ENCODE results near the gene CDADC1. TPM values are rescaled to one million over a fixed set of nuclear protein-coding genes. Genes with fewer than 3 reads are reported as not detected.

CDADC1 gene
- total and polyA plus RNA-seq, 2 of the 13 experiments (the other 11 are each of a cell fraction or from before 2014, with no cell fraction given) = 2.4 to 9.0 TPM

- FAIRE-seq (no peak), ATAC-seq (no peak), DNase-seq (ENCODE audit: low spot score) (no peak)
- no peak overlapping the region for H3K4me3 ChIP-seq (replicated peaks in 1 of 3; ENCODE audit: insufficient read depth in 1 of 3, low read depth in 2 of 3, low read length in 3 of 3)
- ChIA-PET CTCF (ENCODE audit: low intra/inter-chr PET ratio, low total read pairs) (no interaction called here), POLR2A (interaction anchor here (1.0 kb wide), 1 partner anchor 43 kb away, joined by 3 read pairs; no protein-coding TSS in a partner anchor)
- no peaks in the 10 kb centered on the region for H3K79me2 ChIP-seq (ENCODE audit: insufficient read depth, low read length)
- H3K36me3 ChIP-seq (replicated peaks in 1 of 2; ENCODE audit: control insufficient read depth in 1 of 2, insufficient read depth in 2 of 2, low read length in 2 of 2) = peaks cover 10 to 51% of the 10 kb centered on the region in 2 experiments
- BruUV-seq (replicated peaks) = no TSS peak
- no peaks in the 10 kb centered on the region for H4K20me1 ChIP-seq (ENCODE audit: insufficient read depth, low read length)
- WGBS (ENCODE audit: low lambda C conversion rate) = 96% methylated on average over 3 of the region's 3 CpGs
- in situ Hi-C loops (cut with HindIII; ENCODE audit: extremely low pct_ligation_motif_present, low pct_unique_long_range_greater_than_20kb) (no loop called here), intact Hi-C loops (cut with micrococcal nuclease; ENCODE audit: unreplicated experiment) (no loop called here)
- no peaks in the 10 kb centered on the region for H3K9me3 ChIP-seq (ENCODE audit: low read length)
- no peak overlapping the region for H3K9ac ChIP-seq (ENCODE audit: insufficient read depth, low read depth, low read length)
- no peak overlapping the region for H2AFZ ChIP-seq (ENCODE audit: low read length)
- H3K4me1 ChIP-seq (ENCODE audit: insufficient read depth, low read length) = no peaks in the 10 kb centered on the region
- H3K27ac ChIP-seq (ENCODE audit: extremely low read length, insufficient read depth, low read length) = no peak overlapping the region
- no peaks in the 10 kb centered on the region for H3K27me3 ChIP-seq (ENCODE audit: control insufficient read depth in 1 of 2, insufficient read depth in 2 of 2, low read length in 2 of 2)
- TF ChIP-seq HNRNPUL1 (IDR thresholded peaks at IDR 0.05; ENCODE audit: low read depth, low read length) (no peak), ELF3 (CRISPR knock-in tag; IDR thresholded peaks at IDR 0.05) (no peak)
- H3K4me2 ChIP-seq (ENCODE audit: low read depth, low read length) = no peak overlapping the region
Measured at GRCh38 chr13:49258089-49258796, 10.5 kb downstream of the CDADC1 start.

GRCh38 chr13:49259586-49259985 is 11.9 kb downstream of the CDADC1 start:
- POLR2A ChIA-PET = no interaction called here
- H3K4me3 ChIP-seq (replicated peaks in 1 of 3; ENCODE audit: insufficient read depth in 1 of 3, low read depth in 2 of 3, low read length in 3 of 3) = no peak overlapping the region
- no peaks in the 10 kb centered on the region for H4K20me1 ChIP-seq (ENCODE audit: insufficient read depth, low read length)
- WGBS (ENCODE audit: low lambda C conversion rate) = 91% methylated on average over 6 of the region's 6 CpGs
- no peaks in the 10 kb centered on the region for H3K9me3 ChIP-seq (ENCODE audit: low read length)
- H3K27ac ChIP-seq (ENCODE audit: extremely low read length, insufficient read depth, low read length) = no peak overlapping the region
- CTCF ChIA-PET (ENCODE audit: low intra/inter-chr PET ratio, low total read pairs) = no interaction called here
- H3K4me1 ChIP-seq (ENCODE audit: insufficient read depth, low read length) = no peaks in the 10 kb centered on the region
- no peaks in the 10 kb centered on the region for H3K27me3 ChIP-seq (ENCODE audit: control insufficient read depth in 1 of 2, insufficient read depth in 2 of 2, low read length in 2 of 2)
- no peak for FAIRE-seq
- no peak for ATAC-seq
- BruUV-seq (replicated peaks) = no TSS peak
- no peak overlapping the region for H3K9ac ChIP-seq (ENCODE audit: insufficient read depth, low read depth, low read length)
- intact Hi-C loops (cut with micrococcal nuclease; ENCODE audit: unreplicated experiment) (no loop called here), in situ Hi-C loops (cut with HindIII; ENCODE audit: extremely low pct_ligation_motif_present, low pct_unique_long_range_greater_than_20kb) (no loop called here)
- DNase-seq (ENCODE audit: low spot score) = no peak
- H3K4me2 ChIP-seq (ENCODE audit: low read depth, low read length) = no peak overlapping the region
- H3K79me2 ChIP-seq (ENCODE audit: insufficient read depth, low read length) = no peaks in the 10 kb centered on the region
- no peak overlapping the region for H2AFZ ChIP-seq (ENCODE audit: low read length)
- H3K36me3 ChIP-seq (replicated peaks in 1 of 2; ENCODE audit: control insufficient read depth in 1 of 2, insufficient read depth in 2 of 2, low read length in 2 of 2) = peaks cover 9 to 46% of the 10 kb centered on the region in 2 experiments
- TF ChIP-seq MIER2 (CRISPR knock-in tag; IDR thresholded peaks at IDR 0.05) (no peak), KLF15 (CRISPR knock-in tag; IDR thresholded peaks at IDR 0.05; ENCODE audit: borderline replicate concordance) (no peak), ZNF558 (CRISPR knock-in tag; IDR thresholded peaks at IDR 0.05; ENCODE audit: borderline replicate concordance) (no peak), ZNF383 (CRISPR knock-in tag; IDR thresholded peaks at IDR 0.05; ENCODE audit: borderline replicate concordance) (no peak), ZUFSP (CRISPR knock-in tag; IDR thresholded peaks at IDR 0.05; ENCODE audit: borderline replicate concordance) (no peak), ETS1 (CRISPR knock-in tag; IDR thresholded peaks at IDR 0.05) (no peak), ZNF761 (CRISPR knock-in tag; conservative IDR thresholded peaks at IDR 0.05) (no peak), TSC22D2 (CRISPR knock-in tag; IDR thresholded peaks at IDR 0.05; ENCODE audit: borderline replicate concordance) (no peak), ZNF770 (CRISPR knock-in tag; IDR thresholded peaks at IDR 0.05) (no peak), HMG20B (CRISPR knock-in tag; conservative IDR thresholded peaks at IDR 0.05) (no peak), ZFP1 (CRISPR knock-in tag; IDR thresholded peaks at IDR 0.05) (no peak), ZMYM3 (CRISPR knock-in tag; IDR thresholded peaks at IDR 0.05) (no peak)

All from HepG2 (cell line).